ENCODE measurements around the gene PRKD2. TPM values are rescaled to one million over a fixed set of nuclear protein-coding genes. Genes with fewer than 3 reads are reported as not detected.

Gene PRKD2
- total and polyA plus RNA-seq, 10 of the 15 experiments (the other 5 are each of a cell fraction or from before 2014, with no cell fraction given): 2.3 to 98.8 (median 32.9) TPM

- WGBS (ENCODE audit: insufficient coverage, insufficient replicate concordance, low lambda C conversion rate, missing lambda C conversion rate): 0% methylated on average over 8 of the region's 8 CpGs
- in situ Hi-C loops (cut with MboI): no loop called here
- H3K4me3 ChIP-seq: peak overlapping the region; percentile 91
- POLR2A ChIA-PET: interaction anchor here (0.6 to 2.1 kb wide), 8 partner anchors 13 to 1131 kb away, joined by 3 to 5 read pairs (median 3); partner anchors contain the start of gene SIX5
- RAD21 ChIA-PET (ENCODE audit: unreplicated experiment): interaction anchor here (1.7 kb wide), 1 partner anchor 96 kb away, joined by 5 read pairs; no protein-coding TSS in a partner anchor
- FAIRE-seq (no peak), ATAC-seq (no peak), DNase-seq (ENCODE audit: low read depth, low spot score) (no peak)
- H3K9me3 ChIP-seq (replicated peaks; ENCODE audit: control insufficient read depth, insufficient read depth, low read length): no peaks in the 10 kb centered on the region
- peaks cover 50% of the 10 kb centered on the region for H3K79me2 ChIP-seq (ENCODE audit: control insufficient read depth, insufficient read depth, low read length)
- no peaks in the 10 kb centered on the region for H4K20me1 ChIP-seq (ENCODE audit: control insufficient read depth, insufficient read depth)
- no peaks in the 10 kb centered on the region for H3K27me3 ChIP-seq (replicated peaks in 1 of 2; ENCODE audit: control insufficient read depth in 2 of 2, insufficient read depth in 2 of 2, low read length in 1 of 2)
- H3K36me3 ChIP-seq (ENCODE audit: control insufficient read depth in 2 of 2, insufficient read depth in 2 of 2, low read length in 1 of 2): peaks cover 6 to 12% of the 10 kb centered on the region in 2 experiments; a peak in 3 of 4 replicates
- SMC1A ChIA-PET (ENCODE audit: uncharacterized antibody, unreplicated experiment): interaction anchor here (0.6 to 2.0 kb wide), 6 partner anchors 10 to 96 kb away, joined by 3 to 5 read pairs (median 3); no protein-coding TSS in a partner anchor
- CTCF ChIA-PET: interaction anchor here (0.8 to 5.4 kb wide), 9 partner anchors 11 to 528 kb away, joined by 3 to 64 read pairs (median 4); partner anchors contain the start of gene DACT3
- peaks cover 30% of the 10 kb centered on the region for H3K4me1 ChIP-seq (ENCODE audit: control insufficient read depth, insufficient read depth, low read length)
- H3K4me2 ChIP-seq (ENCODE audit: control insufficient read depth, insufficient read depth): peak overlapping the region; percentile 60
- H3K27ac ChIP-seq (ENCODE audit: control insufficient read depth, insufficient read depth): peak overlapping the region; percentile 74
- peak overlapping the region; percentile 86 for H3K9ac ChIP-seq (ENCODE audit: control insufficient read depth, insufficient read depth, low read length)
- TF ChIP-seq IKZF1 (conservative IDR thresholded peaks at IDR 0.05) (0 out of 2 replicates have a peak, but pooled peaks have one; percentile 5), ZNF217 (IDR thresholded peaks at IDR 0.05) (no peak)
- BruUV-seq (replicated peaks): no TSS peak
- H2AFZ ChIP-seq (ENCODE audit: control insufficient read depth, low read depth, low read length): no peak overlapping the region
- intact Hi-C loops (cut with micrococcal nuclease; ENCODE audit: unreplicated experiment): loop anchor here (5.0 kb wide), 1 partner anchor 103 kb away; no protein-coding TSS in a partner anchor
These were observed 1.3 kb downstream of the PRKD2 start for GRCh38 chr19:46715620-46715974.

DNA sequence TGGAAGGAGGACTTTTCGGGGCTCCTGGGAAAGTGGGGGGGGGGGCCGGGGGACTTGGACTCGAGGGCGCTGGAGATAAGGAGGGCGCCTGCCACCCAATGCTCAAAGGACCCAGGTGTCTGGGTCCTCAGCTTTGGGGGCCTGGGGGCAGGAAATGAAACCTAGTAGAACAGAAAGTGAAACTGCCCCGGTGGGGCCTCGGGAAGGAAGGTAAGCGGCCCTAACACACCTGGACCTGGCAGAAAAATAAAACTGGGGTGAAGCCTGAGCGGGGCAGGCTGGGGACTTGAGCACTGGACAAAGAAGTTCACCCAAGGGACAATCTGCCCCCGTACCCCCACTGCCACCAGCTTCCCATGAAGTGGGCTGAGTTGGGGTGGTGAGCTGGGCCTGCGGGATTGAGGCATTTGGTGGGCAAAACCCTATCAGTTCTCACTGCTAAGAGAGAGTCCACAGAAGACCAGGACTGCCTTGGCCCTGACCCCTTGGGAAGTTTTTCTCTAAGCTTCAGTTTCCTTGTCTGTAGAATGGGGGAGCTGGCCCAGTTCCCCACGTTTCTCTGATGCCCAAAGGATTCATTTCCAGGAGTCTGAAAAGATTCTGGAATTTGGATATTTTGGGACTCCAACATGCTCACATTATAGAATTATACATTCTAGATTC is 2.3 kb downstream of the PRKD2 start:
- Histone ChIP-seq H3K27ac (ENCODE audit: control insufficient read depth, insufficient read depth) (peak overlapping the region; percentile 74), H4K20me1 (ENCODE audit: control insufficient read depth, insufficient read depth) (no peaks in the 10 kb centered on the region), H2AFZ (ENCODE audit: control insufficient read depth, low read depth, low read length) (no peak overlapping the region), H3K79me2 (ENCODE audit: control insufficient read depth, insufficient read depth, low read length) (peaks cover 50% of the 10 kb centered on the region), H3K4me2 (ENCODE audit: control insufficient read depth, insufficient read depth) (peak overlapping the region; percentile 78), H3K4me3 (peak overlapping the region; percentile 91), H3K4me1 (ENCODE audit: control insufficient read depth, insufficient read depth, low read length) (peaks cover 20% of the 10 kb centered on the region), H3K36me3 (ENCODE audit: control insufficient read depth in 2 of 2, insufficient read depth in 2 of 2, low read length in 1 of 2) (peaks cover 6 to 10% of the 10 kb centered on the region in 2 experiments; a peak in 3 of 4 replicates), H3K9ac (ENCODE audit: control insufficient read depth, insufficient read depth, low read length) (peak overlapping the region; percentile 86), H3K27me3 (replicated peaks in 1 of 2; ENCODE audit: control insufficient read depth in 2 of 2, insufficient read depth in 2 of 2, low read length in 1 of 2) (no peaks in the 10 kb centered on the region), H3K9me3 (replicated peaks; ENCODE audit: control insufficient read depth, insufficient read depth, low read length) (no peaks in the 10 kb centered on the region)
- no TSS peak for BruUV-seq (replicated peaks)
- FAIRE-seq (no peak), DNase-seq (ENCODE audit: low read depth, low spot score) (no peak), ATAC-seq (peak; percentile 12)
- ChIA-PET POLR2A (interaction anchor here (0.6 to 2.4 kb wide), 12 partner anchors 52 to 1132 kb away, joined by 3 to 7 read pairs (median 4); partner anchors contain the start of genes SAE1 and ZC3H4), SMC1A (ENCODE audit: uncharacterized antibody, unreplicated experiment) (interaction anchor here (0.6 to 2.0 kb wide), 7 partner anchors 11 to 126 kb away, joined by 3 to 8 read pairs (median 4); no protein-coding TSS in a partner anchor), RAD21 (ENCODE audit: unreplicated experiment) (interaction anchor here (0.6 to 2.4 kb wide), 11 partner anchors 12 to 358 kb away, joined by 3 to 14 read pairs (median 4); partner anchors contain the start of genes DACT3 and FKRP), CTCF (interaction anchor here (0.9 to 5.4 kb wide), 10 partner anchors 10 to 126 kb away, joined by 3 to 64 read pairs (median 6); no protein-coding TSS in a partner anchor)
- intact Hi-C loops (cut with micrococcal nuclease; ENCODE audit: unreplicated experiment) (loop anchor here (5.0 kb wide), 1 partner anchor 102 kb away; no protein-coding TSS in a partner anchor), in situ Hi-C loops (cut with MboI) (no loop called here)
- 3% methylated on average over 8 of the region's 12 CpGs for WGBS (ENCODE audit: insufficient coverage, insufficient replicate concordance, low lambda C conversion rate, missing lambda C conversion rate)
- TF ChIP-seq, protein P1, sequence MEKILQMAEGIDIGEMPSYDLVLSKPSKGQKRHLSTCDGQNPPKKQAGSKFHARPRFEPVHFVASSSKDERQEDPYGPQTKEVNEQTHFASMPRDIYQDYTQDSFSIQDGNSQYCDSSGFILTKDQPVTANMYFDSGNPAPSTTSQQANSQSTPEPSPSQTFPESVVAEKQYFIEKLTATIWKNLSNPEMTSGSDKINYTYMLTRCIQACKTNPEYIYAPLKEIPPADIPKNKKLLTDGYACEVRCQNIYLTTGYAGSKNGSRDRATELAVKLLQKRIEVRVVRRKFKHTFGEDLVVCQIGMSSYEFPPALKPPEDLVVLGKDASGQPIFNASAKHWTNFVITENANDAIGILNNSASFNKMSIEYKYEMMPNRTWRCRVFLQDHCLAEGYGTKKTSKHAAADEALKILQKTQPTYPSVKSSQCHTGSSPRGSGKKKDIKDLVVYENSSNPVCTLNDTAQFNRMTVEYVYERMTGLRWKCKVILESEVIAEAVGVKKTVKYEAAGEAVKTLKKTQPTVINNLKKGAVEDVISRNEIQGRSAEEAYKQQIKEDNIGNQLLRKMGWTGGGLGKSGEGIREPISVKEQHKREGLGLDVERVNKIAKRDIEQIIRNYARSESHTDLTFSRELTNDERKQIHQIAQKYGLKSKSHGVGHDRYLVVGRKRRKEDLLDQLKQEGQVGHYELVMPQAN (conservative IDR thresholded peaks at IDR 0.05): peak; percentile 64; the same call in 1 of the 2 replicates
- TF ChIP-seq HDGF (IDR thresholded peaks at IDR 0.05) (no peak), CTCF (IDR thresholded peaks at IDR 0.05 in 2 of 3, conservative IDR thresholded peaks at IDR 0.05 in 1 of 3; ENCODE audit: control insufficient read depth in 2 of 3, extremely low read depth in 1 of 3, insufficient read depth in 1 of 3, low read depth in 3 of 3, low read length in 3 of 3) (no peak), ZBTB33 (IDR thresholded peaks at IDR 0.05) (no peak), DPF2 (IDR thresholded peaks at IDR 0.05) (peak; percentile 27; the same call in 1 of the 2 replicates), EP300 (IDR thresholded peaks at IDR 0.05; ENCODE audit: borderline replicate concordance in 1 of 2, control insufficient read depth in 1 of 2, low read depth in 2 of 2, low read length in 2 of 2) (no peak)

All from GM12878 (cell line).